GM19238 (cell line): Measurements from ENCODE around the gene NELFB.
A peak's percentile ranks its signal among the peaks of the same experiment; 100 is the strongest.
"Not testable (repeated sequence)": the region's sequence is repeated elsewhere in the genome, so short reads cannot be mapped to it uniquely, and the experiment has no call there.

Source experiments
- DNase-seq: peaks from one replicate; pipeline ENCODE4 v3.0.0; 2011; ENCODE audit warnings: low spot score; ENCODE audit not compliant: insufficient read length

Gene NELFB

GRCh38 chr9:137234758-137235423, 20.2 kb upstream of the NELFB start:
- DNase-seq = no peak

GRCh38 chr9:137235424-137236237, 19.5 kb upstream of the NELFB start:
- no peak for DNase-seq

GRCh38 chr9:137236238-137236935, 18.7 kb upstream of the NELFB start:
- DNase-seq = peak; percentile 99

- DNase-seq = no peak
These were observed 18.1 kb upstream of the NELFB start for GRCh38 chr9:137236936-137237421.

GRCh38 chr9:137237759-137238726, 17.1 kb upstream of the NELFB start:
- DNase-seq = no peak

- DNase-seq = not testable (repeated sequence)
These were observed 15.5 kb upstream of the NELFB start for GRCh38 chr9:137239541-137240200.

- DNase-seq = peak; percentile 74
These were observed 14.7 kb upstream of the NELFB start for GRCh38 chr9:137240318-137240840.

GRCh38 chr9:137240841-137241489, 14.2 kb upstream of the NELFB start, which contains the start of gene TUBB4B:
TSS of gene TUBB4B (plus strand) at chr9:137241287. CDS start at chr9:137241361, 74 bp downstream.
- DNase-seq = peak; percentile 100

GRCh38 chr9:137241490-137242268, 13.4 kb upstream of the NELFB start:
- DNase-seq = peak; percentile 66

- no peak for DNase-seq
These were observed 12.6 kb upstream of the NELFB start for GRCh38 chr9:137242269-137243203.

GRCh38 chr9:137243266-137243625, 11.9 kb upstream of the NELFB start:
- not testable (repeated sequence) for DNase-seq

GRCh38 chr9:137243626-137244485, 11.3 kb upstream of the NELFB start:
- no peak for DNase-seq

GRCh38 chr9:137244486-137245449, 10.4 kb upstream of the NELFB start:
- no peak for DNase-seq

GRCh38 chr9:137245450-137246421, 9.4 kb upstream of the NELFB start:
- no peak for DNase-seq
